ENCODE results near the gene QRSL1.

QRSL1 gene

DNA sequence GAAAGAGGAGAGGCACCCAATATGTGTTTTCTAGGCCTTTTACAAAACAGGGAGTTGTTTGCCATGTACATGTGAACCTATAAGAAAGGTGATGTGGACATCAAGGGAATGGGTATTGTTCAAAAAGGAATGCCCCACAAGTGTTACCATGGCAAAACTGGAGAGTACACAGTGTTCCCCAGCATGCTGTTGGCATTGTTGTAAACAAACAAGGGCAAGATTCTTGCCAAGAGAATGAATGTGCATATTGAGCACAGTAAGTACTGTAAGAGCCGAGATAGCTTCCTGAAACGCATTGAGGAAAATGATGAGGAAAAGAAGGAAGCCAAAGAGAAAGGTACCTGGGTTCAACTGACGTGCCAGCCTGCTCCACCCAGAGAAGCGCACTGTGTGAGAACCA, 13.1 kb downstream of the QRSL1 start:
- Histone ChIP-seq H2AFZ (ENCODE audit: low read depth, low read length, severe bottlenecking) (no peak overlapping the region), H3K27ac (ENCODE audit: low read depth, low read length) (no peak overlapping the region), H3K9me2 (replicated peaks; ENCODE audit: insufficient read depth, low read length) (no peaks in the 10 kb centered on the region), H3K4me3 (ENCODE audit: insufficient read depth, low read length, poor library complexity, severe bottlenecking) (no peak overlapping the region), H3K36me3 (ENCODE audit: low read length) (peaks cover 18% of the 10 kb centered on the region), H3K9ac (ENCODE audit: low read length) (no peak overlapping the region), H3K4me2 (ENCODE audit: low read depth, low read length, poor library complexity, severe bottlenecking) (no peak overlapping the region), H3F3A (ENCODE audit: insufficient read depth) (peaks cover 38% of the 10 kb centered on the region), H3K79me2 (ENCODE audit: insufficient read depth, low read length) (peaks cover 32% of the 10 kb centered on the region), H4K20me1 (ENCODE audit: low read depth, low read length) (no peaks in the 10 kb centered on the region), H3K27me3 (ENCODE audit: low read length) (no peaks in the 10 kb centered on the region), H3K9me3 (ENCODE audit: insufficient read depth, low read length) (no peaks in the 10 kb centered on the region)
- TF ChIP-seq EZH2phosphoT487 (conservative IDR thresholded peaks at IDR 0.05; ENCODE audit: low read length) = no peak
- TF ChIP-seq, protein P1, sequence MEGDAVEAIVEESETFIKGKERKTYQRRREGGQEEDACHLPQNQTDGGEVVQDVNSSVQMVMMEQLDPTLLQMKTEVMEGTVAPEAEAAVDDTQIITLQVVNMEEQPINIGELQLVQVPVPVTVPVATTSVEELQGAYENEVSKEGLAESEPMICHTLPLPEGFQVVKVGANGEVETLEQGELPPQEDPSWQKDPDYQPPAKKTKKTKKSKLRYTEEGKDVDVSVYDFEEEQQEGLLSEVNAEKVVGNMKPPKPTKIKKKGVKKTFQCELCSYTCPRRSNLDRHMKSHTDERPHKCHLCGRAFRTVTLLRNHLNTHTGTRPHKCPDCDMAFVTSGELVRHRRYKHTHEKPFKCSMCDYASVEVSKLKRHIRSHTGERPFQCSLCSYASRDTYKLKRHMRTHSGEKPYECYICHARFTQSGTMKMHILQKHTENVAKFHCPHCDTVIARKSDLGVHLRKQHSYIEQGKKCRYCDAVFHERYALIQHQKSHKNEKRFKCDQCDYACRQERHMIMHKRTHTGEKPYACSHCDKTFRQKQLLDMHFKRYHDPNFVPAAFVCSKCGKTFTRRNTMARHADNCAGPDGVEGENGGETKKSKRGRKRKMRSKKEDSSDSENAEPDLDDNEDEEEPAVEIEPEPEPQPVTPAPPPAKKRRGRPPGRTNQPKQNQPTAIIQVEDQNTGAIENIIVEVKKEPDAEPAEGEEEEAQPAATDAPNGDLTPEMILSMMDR (IDR thresholded peaks at IDR 0.05; ENCODE audit: insufficient read depth, low read length, poor library complexity, severe bottlenecking) = no peak

DNA sequence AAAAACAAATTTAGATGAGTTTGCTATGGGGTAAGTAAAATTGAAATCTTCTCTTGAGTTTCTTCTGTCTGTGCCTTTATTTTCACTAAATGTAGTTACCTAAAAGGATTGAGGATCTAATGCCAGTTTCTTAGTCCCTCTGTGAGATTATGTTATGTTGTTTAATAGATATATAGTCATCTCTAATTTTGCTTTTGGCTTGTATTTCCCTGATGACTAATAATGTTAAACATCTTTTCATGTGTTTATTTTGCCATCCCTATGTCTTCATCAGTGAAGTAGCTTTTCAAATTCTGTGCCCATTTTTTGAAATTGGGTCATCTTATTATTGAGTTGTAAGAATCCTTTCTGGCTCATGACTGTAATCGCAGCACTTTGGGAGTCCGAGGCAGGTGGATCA, 13.7 kb downstream of the QRSL1 start:
- H3K4me3 ChIP-seq (ENCODE audit: insufficient read depth, low read length, poor library complexity, severe bottlenecking) = no peak overlapping the region
- peaks cover 26% of the 10 kb centered on the region; the same call in 1 of the 2 replicates for H3K79me2 ChIP-seq (ENCODE audit: insufficient read depth, low read length)

DNA sequence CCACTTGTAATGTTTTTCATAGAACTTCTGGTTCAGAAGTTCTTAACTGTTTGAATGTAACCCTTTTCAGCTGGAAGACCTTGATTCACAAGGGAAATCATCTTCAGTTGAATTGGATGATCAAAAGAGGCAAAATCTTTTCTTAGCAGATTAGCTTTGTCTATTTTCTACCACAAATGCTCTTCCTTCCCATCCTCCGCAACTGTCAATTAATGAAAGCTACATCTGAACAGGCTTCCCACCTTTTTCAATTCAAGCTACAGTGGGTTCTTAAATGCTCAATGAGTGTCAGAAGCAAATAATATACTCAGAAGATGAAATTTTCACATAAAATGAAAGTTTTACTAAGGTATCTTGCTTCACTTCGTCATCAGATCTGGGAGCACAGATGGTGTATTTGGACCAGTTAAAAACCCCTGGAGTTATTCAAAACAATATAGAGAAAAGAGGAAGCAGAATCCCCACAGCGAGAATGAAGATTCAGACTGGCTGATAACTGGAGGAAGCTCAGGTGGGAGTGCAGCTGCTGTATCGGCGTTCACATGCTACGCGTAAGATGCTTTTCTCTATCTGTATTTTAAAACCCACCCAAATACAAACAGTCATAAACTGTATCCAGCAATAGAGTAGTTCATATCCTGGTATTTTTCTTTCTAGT, 19.4 kb downstream of the QRSL1 start:
- TF ChIP-seq EZH2phosphoT487 (conservative IDR thresholded peaks at IDR 0.05; ENCODE audit: low read length) = no peak
- TF ChIP-seq, protein P1 (IDR thresholded peaks at IDR 0.05; ENCODE audit: insufficient read depth, low read length, poor library complexity, severe bottlenecking) = no peak
- peaks cover 39% of the 10 kb centered on the region for H3F3A ChIP-seq (ENCODE audit: insufficient read depth)
- H3K4me2 ChIP-seq (ENCODE audit: low read depth, low read length, poor library complexity, severe bottlenecking) = peak overlapping the region; percentile 62
- peak overlapping the region; percentile 85 for H3K27ac ChIP-seq (ENCODE audit: low read depth, low read length)
- H3K27me3 ChIP-seq (ENCODE audit: low read length) = no peaks in the 10 kb centered on the region
- no peaks in the 10 kb centered on the region for H3K9me3 ChIP-seq (ENCODE audit: insufficient read depth, low read length)
- peak overlapping the region; percentile 42 for H3K4me3 ChIP-seq (ENCODE audit: insufficient read depth, low read length, poor library complexity, severe bottlenecking)
- peak overlapping the region; percentile 38 for H3K9ac ChIP-seq (ENCODE audit: low read length)
- H3K36me3 ChIP-seq (ENCODE audit: low read length) = peaks cover 45% of the 10 kb centered on the region
- peaks cover 13% of the 10 kb centered on the region for H3K79me2 ChIP-seq (ENCODE audit: insufficient read depth, low read length)
- H3K9me2 ChIP-seq (replicated peaks; ENCODE audit: insufficient read depth, low read length) = no peaks in the 10 kb centered on the region
- H2AFZ ChIP-seq (ENCODE audit: low read depth, low read length, severe bottlenecking) = peak overlapping the region; percentile 2
- no peaks in the 10 kb centered on the region for H4K20me1 ChIP-seq (ENCODE audit: low read depth, low read length)

More for the DNA sequence above, 13.7 kb downstream of the QRSL1 start:
- Histone ChIP-seq H2AFZ (ENCODE audit: low read depth, low read length, severe bottlenecking) (no peak overlapping the region), H3K36me3 (ENCODE audit: low read length) (peaks cover 18% of the 10 kb centered on the region), H3K9me2 (replicated peaks; ENCODE audit: insufficient read depth, low read length) (no peaks in the 10 kb centered on the region), H3K27me3 (ENCODE audit: low read length) (no peaks in the 10 kb centered on the region), H4K20me1 (ENCODE audit: low read depth, low read length) (no peaks in the 10 kb centered on the region), H3K9ac (ENCODE audit: low read length) (no peak overlapping the region), H3K27ac (ENCODE audit: low read depth, low read length) (no peak overlapping the region), H3F3A (ENCODE audit: insufficient read depth) (peaks cover 33% of the 10 kb centered on the region), H3K4me2 (ENCODE audit: low read depth, low read length, poor library complexity, severe bottlenecking) (no peak overlapping the region), H3K9me3 (ENCODE audit: insufficient read depth, low read length) (no peaks in the 10 kb centered on the region)
- no peak for TF ChIP-seq EZH2phosphoT487 (conservative IDR thresholded peaks at IDR 0.05; ENCODE audit: low read length)
- TF ChIP-seq, protein P1 (IDR thresholded peaks at IDR 0.05; ENCODE audit: insufficient read depth, low read length, poor library complexity, severe bottlenecking) = no peak

Data from SU-DHL-6 (cell line).